Raji (cell line): ENCODE measurements around the gene TWF2.
A peak's percentile ranks its signal among the peaks of the same experiment; 100 is the strongest.

Source experiments
- POLR2A ChIP-seq: IDR thresholded peaks from 2 replicates; pipeline ENCODE4 v1.6.1; 2011; ENCODE audit warnings: low read depth, low read length, control low read depth; ENCODE audit not compliant: insufficient read depth

TWF2 gene

GRCh38 chr3:52210550-52211046 lies 28.4 kb downstream of the TWF2 start:
- no peak for TF ChIP-seq POLR2A

GRCh38 chr3:52210037-52210436 lies 28.9 kb downstream of the TWF2 start:
- no peak for TF ChIP-seq POLR2A

GRCh38 chr3:52208556-52208955 lies 30.4 kb downstream of the TWF2 start:
- TF ChIP-seq POLR2A = no peak

- no peak for TF ChIP-seq POLR2A
Observed at GRCh38 chr3:52205727-52206372, 33.1 kb downstream of the TWF2 start.

DNA sequence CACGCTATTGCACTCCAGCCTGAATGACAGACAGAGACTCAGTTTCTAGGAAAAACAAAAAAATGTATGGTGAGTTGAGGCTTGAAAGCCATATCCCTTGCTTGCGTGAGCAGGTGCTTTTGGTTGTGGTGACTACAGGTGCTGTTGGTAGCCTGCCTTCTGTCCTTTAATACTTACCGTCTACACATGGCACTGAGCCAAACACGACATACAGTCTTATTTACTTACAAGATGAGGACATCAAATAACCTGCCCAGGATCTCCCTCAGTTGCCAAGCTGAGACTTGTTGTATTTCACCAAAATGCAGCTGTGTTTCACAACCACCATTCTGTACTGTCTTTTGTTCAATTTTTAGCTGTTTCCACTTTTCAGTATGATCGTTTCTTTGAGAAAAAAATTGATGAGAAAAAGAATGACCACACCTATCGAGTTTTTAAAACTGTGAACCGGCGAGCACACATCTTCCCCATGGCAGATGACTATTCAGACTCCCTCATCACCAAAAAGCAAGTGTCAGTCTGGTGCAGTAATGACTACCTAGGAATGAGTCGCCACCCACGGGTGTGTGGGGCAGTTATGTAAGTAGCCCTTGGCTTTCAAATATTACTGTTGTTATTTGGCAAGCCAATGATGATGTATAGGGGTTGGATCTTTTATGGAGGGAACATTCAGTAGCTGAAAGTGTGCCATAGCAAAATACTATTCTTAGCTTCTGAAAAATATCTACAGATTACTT lies 34.5 kb downstream of the TWF2 start:
- no peak for TF ChIP-seq POLR2A

- TF ChIP-seq POLR2A = no peak
Observed at GRCh38 chr3:52203701-52204100, 35.3 kb downstream of the TWF2 start.

DNA sequence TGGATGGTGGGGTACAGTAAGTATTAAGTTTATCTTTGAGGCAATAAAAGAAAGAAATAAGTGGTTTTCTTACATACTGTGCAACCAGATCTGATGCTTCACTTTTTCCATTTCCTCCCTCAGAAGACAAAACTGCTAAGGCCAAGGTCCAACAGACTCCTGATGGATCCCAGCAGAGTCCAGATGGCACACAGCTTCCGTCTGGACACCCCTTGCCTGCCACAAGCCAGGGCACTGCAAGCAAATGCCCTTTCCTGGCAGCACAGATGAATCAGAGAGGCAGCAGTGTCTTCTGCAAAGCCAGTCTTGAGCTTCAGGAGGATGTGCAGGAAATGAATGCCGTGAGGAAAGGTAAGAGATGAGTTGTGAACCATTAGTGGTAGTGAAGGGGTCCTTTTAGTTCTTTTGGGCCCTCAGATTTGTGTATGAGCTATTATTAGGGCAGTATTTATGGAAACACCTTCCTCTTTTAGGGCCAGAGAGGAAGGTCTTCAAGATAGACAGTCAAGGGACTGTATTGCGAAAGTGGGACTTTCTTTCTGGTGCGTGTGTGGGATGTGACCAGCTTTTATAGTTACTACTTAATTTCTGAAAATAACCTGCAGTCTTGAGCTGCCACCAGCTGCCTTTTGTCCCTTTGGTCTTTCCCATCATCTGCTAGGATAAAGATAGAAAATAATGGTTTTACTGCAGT lies 36.4 kb downstream of the TWF2 start:
- no peak for TF ChIP-seq POLR2A

DNA sequence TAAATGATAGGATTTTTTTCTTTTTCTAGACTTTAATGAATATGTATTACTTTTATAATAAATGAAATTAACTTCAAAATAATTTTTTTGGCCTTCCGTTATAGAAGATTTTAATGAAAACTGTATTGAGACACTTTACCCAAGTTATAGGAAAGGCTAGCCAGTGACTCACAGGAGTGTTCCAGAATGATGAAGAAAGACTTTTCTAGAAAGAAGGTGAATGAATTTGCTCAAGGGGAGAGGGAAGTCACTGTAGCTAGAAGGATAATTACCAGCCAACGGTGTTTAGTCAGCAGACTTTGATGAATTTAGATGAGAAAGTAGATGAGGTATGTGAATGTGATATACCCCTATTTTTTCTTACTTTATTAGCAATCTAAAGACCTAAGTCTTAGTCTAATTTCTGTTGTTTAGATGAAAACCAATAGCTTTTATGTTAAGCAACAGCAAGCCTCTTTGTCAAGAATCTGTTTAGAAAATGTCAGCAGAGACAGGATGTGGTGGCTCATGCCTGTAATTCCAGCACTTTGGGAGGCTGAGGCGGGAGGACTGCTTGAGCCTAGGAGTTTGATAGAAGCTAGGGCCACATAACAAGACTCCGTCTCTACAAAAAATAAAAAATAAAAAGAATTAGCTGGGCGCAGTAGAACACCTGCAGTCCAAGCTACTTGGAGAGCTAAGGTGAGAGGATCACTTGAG lies 37.8 kb downstream of the TWF2 start:
- no peak for TF ChIP-seq POLR2A

- no peak for TF ChIP-seq POLR2A
Observed at GRCh38 chr3:52198643-52199608, 40.0 kb downstream of the TWF2 start.

DNA sequence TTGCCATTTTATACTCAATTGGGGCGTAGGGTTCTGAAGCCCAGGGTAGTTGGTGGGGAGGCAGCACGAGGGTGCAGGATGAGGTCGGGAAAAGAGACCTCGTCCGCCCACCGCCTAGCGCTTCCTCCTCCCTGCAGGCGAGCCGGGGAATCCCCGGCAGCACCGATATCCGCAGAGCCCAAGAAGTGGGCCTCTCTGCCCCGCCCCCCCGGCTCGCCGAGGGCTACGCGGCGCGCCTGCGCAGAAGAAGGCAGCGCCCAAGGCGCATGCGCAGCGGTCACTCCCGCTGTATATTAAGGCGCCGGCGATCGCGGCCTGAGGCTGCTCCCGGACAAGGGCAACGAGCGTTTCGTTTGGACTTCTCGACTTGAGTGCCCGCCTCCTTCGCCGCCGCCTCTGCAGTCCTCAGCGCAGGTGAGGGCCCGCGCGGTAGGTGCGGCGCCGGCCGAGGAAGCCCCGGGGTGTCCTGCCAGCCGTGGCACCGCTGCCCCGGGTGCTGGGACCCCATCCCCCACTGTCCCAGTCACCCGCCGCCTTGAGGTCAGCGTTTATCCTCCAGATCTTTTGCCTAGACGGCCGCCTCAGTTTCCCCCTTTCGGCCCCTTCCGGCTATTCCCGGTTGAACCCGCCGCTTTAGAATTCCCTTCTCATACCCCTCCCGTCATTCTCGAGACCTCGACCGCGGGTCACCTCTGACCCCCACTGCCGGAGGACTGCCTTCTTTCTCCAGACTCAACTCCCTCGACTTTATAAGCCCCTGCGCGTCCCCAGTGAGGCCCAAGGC lies 40.9 kb downstream of the TWF2 start, which contains the start of gene ALAS1:
ALAS1 (plus strand) TSS at position 319 of the 784 bp plus-strand sequence. CDS start 1,082 bp downstream, outside the sequence.
- peak; percentile 95 for TF ChIP-seq POLR2A

DNA sequence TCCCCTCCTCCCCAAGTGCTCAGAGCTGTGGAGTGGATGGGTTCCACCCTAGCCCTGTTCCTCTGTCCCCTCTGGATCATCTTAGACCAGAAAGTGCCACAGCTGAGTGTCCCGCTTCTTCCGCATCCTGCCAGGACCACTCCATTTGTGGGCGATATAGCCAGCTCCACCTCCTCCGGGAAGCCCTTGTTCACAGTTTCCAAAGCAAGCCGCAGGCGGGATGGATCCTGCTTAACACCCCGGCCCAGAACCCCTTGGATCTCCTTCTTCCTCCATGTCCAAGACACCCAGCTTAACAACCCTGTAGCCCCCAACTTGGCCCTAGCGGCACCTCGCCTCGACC lies 41.5 kb downstream of the TWF2 start:
- TF ChIP-seq POLR2A = no peak

- TF ChIP-seq POLR2A = no peak
Observed at GRCh38 chr3:52196977-52197376, 42.0 kb downstream of the TWF2 start.

GRCh38 chr3:52195823-52196331 lies 43.1 kb downstream of the TWF2 start:
- TF ChIP-seq POLR2A = no peak
